B cell (primary cell): Measurements from ENCODE around the gene HDDC3. TPM values are rescaled to one million over a fixed set of nuclear protein-coding genes. Genes with fewer than 3 reads are reported as not detected.
"Not testable (repeated sequence)": the region's sequence is repeated elsewhere in the genome, so short reads cannot be mapped to it uniquely, and the experiment has no call there.

Experiments used
- ATAC-seq: fragments of 200-7000 bp; cut with Tn5 transposase; one replicate; pipeline ENCODE4 v1.10.0; 2021; ENCODE audit warnings: low read depth, mild to moderate bottlenecking, moderate number of reproducible peaks, moderate library complexity
- CTCF ChIA-PET: fragments of 350-600 bp; sonication (Branson Sonifier 250); formaldehyde crosslinking; loops from one replicate; lab custom pipeline; 2021; ENCODE audit warnings: antibody characterized with exemption, inconsistent platforms; lab: Charles Lee
- POLR2A ChIA-PET: fragments of 350-600 bp; sonication (Branson Sonifier 250); formaldehyde crosslinking; loops from one replicate; lab custom pipeline; 2021; ENCODE audit warnings: antibody characterized with exemption; lab: Charles Lee
- DNase-seq: peaks from one replicate; pipeline ENCODE4 v3.0.0; 2013
- H2AFZ ChIP-seq: 2 replicates; pipeline ENCODE4 v1.6.1; 2012; ENCODE audit warnings: mild to moderate bottlenecking, low read depth, low read length; ENCODE audit not compliant: insufficient read depth, poor library complexity, severe bottlenecking
- H3K27ac ChIP-seq, 2 donors: 1 replicate in 1 of 2; 2 replicates in 1 of 2; pipeline ENCODE4 v1.5.1; 2012 to 2013; ENCODE audit warnings: low read length in 2 of 2, mild to moderate bottlenecking in 2 of 2, moderate library complexity in 1 of 2
- H3K27me3 ChIP-seq, 4 experiments: fragments of 200-600 bp in 1 of 4; sonication (generic) in 1 of 4; replicated peaks in 1 of 4; 1 replicate in 2 of 4; 2 replicates in 2 of 4; pipeline versions ENCODE4 v1.6.1 to v1.7.0; 2013 to 2016; ENCODE audit warnings: low read length in 3 of 4, mild to moderate bottlenecking in 2 of 4, mixed read lengths in 1 of 4, moderate library complexity in 1 of 4; ENCODE audit not compliant: insufficient read depth in 4 of 4, control insufficient read depth in 3 of 4; ENCODE audit errors: control extremely low read depth in 1 of 4
- H3K36me3 ChIP-seq, 2 experiments: replicated peaks in 1 of 2; 1 replicate in 1 of 2; 2 replicates in 1 of 2; pipeline versions ENCODE4 v1.6.1 to v1.7.1; 2013; ENCODE audit warnings: low read length in 1 of 2; ENCODE audit not compliant: insufficient read depth in 2 of 2, control insufficient read depth in 1 of 2; ENCODE audit errors: control extremely low read depth in 1 of 2, extremely low read depth in 1 of 2
- H3K4me1 ChIP-seq, 2 donors: fragments of 200-600 bp in 1 of 2; sonication (generic) in 1 of 2; 1 replicate in 1 of 2; 2 replicates in 1 of 2; pipeline versions ENCODE4 v1.5.1 to v1.6.1; 2013 to 2017; ENCODE audit warnings: low read length in 2 of 2; ENCODE audit not compliant: control insufficient read depth in 2 of 2, insufficient read depth in 2 of 2
- H3K4me2 ChIP-seq: replicated peaks from 2 replicates; pipeline ENCODE3; 2012; ENCODE audit warnings: mild to moderate bottlenecking, low read depth, low read length; ENCODE audit not compliant: poor library complexity, severe bottlenecking
- H3K4me3 ChIP-seq, 5 experiments: fragments of 200-600 bp in 1 of 5; sonication (generic) in 1 of 5; 1 replicate in 3 of 5; 2 replicates in 2 of 5; pipeline versions ENCODE4 v1.5.1 to v1.7.0; 2011 to 2016; ENCODE audit warnings: low read length in 4 of 5, mild to moderate bottlenecking in 4 of 5, low read depth in 2 of 5, control low read depth in 1 of 5, moderate library complexity in 1 of 5; ENCODE audit not compliant: insufficient read depth in 1 of 5; ENCODE audit errors: control extremely low read depth in 1 of 5, extremely low read depth in 1 of 5
- H3K79me2 ChIP-seq: fragments of 200-600 bp; sonication (generic); one replicate; pipeline ENCODE4 v1.6.0; 2016; ENCODE audit warnings: low read length; ENCODE audit not compliant: control insufficient read depth, insufficient read depth
- H3K9ac ChIP-seq: fragments of 200-600 bp; sonication (generic); 2 replicates; pipeline ENCODE4 v1.6.1; 2017; ENCODE audit warnings: mild to moderate bottlenecking, low read length, moderate library complexity
- H3K9me3 ChIP-seq, 3 donors: one replicate each; pipeline versions ENCODE4 v1.6.1 to v1.7.1; 2013; ENCODE audit warnings: low read length in 2 of 3; ENCODE audit not compliant: control insufficient read depth in 2 of 3, insufficient read depth in 1 of 3; ENCODE audit errors: control extremely low read depth in 1 of 3
- H4K20me1 ChIP-seq: 2 replicates; pipeline ENCODE4 v1.6.0; 2012; ENCODE audit warnings: mild to moderate bottlenecking, low read length; ENCODE audit not compliant: insufficient read depth, control insufficient read depth, poor library complexity, severe bottlenecking
- H3K27ac Mint-ChIP-seq: one replicate; pipeline ENCODE4 v1.8.0; 2021; ENCODE audit warnings: mixed read lengths
- H3K27me3 Mint-ChIP-seq: one replicate; pipeline ENCODE4 v1.8.0; 2021; ENCODE audit warnings: mixed read lengths
- H3K4me1 Mint-ChIP-seq: one replicate; pipeline ENCODE4 v1.8.0; 2021; ENCODE audit warnings: mixed read lengths
- H3K4me3 Mint-ChIP-seq: one replicate; pipeline ENCODE4 v1.8.0; 2021; ENCODE audit warnings: mixed read lengths
- H3K9me3 Mint-ChIP-seq: one replicate; pipeline ENCODE4 v1.8.0; 2022; ENCODE audit warnings: mixed read lengths; ENCODE audit not compliant: insufficient read depth
- EZH2 ChIP-seq: IDR thresholded peaks from 2 replicates; pipeline ENCODE4 v1.6.1; 2012; ENCODE audit warnings: borderline replicate concordance, low read depth, mild to moderate bottlenecking, moderate library complexity, low read length; ENCODE audit not compliant: insufficient read depth, poor library complexity, severe bottlenecking
- WGBS: methylation state at CpG from one replicate; pipeline ENCODE4 v1.1.5; 2013; ENCODE audit warnings: missing lambda C conversion rate; ENCODE audit not compliant: insufficient coverage; 5-methylcytosine and 5-hydroxymethylcytosine counted together
- intact Hi-C: fragments of 100-400 bp; cut with micrococcal nuclease; formaldehyde crosslinking; loops from one replicate; pipeline ENCODE4 v1.10.0; 2022
- polyA plus RNA-seq: library from polyadenylated mRNA; depleted of rRNA; stranded (reverse); fragments of >200 nt; gene quantifications from 2 replicates; pipeline ENCODE4 v1.2.3, GENCODE V29; 2012
- total RNA-seq, 2 donors: library from RNA; stranded (reverse); fragments of 120-200 nt in 1 of 2; gene quantifications; 1 replicate in 1 of 2; 2 replicates in 1 of 2; pipeline versions ENCODE4 v1.2.3 to v1.2.4, GENCODE V29; 2013 to 2022
- TF ChIP-seq, protein P1 (sequence below): fragments of 200-600 bp; IDR thresholded peaks from one replicate; pipeline ENCODE4 v1.8.0; 2022; ENCODE audit warnings: antibody characterized with exemption, mild to moderate bottlenecking

The HDDC3 gene
- total and polyA plus RNA-seq, 2 donors (not counting 1 experiment from before 2014, with no cell fraction given) = 23.9 to 26.8 TPM

DNA sequence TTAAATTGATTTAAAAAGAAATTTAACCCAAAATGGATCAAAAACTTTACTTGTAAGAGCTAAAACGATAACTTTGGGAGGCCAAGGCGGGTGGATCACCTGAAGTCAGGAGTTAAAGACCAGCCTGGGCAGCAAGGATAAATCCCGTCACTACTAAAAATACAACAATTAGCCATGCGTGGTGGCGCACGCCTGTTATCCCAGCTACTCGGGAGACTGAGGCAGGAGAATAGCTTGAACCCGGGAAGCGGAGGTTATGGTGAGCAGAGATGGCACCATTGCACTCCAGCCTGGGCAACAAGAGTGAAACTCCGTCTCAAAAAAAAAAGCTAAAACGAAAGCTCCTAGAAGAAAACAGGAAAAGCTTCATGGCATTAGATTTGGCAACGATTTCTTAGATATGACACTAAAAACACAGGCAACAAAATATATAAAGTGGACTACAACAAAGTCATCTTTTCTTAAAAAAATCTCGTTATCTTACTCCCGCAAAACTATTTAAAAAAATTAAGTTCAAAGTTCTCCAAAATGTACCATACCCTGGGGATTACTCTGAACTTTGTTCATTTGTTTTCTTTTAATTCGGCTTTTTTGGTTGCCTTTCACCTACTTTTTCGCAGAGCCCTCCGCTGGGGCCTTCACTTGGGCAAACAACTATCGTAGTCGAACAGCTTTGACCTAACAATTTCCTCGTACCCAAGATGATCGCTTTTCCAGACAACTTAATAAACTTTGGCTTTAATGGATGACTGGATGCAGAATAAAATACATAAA, 2.9 kb downstream of the HDDC3 start:
- Histone ChIP-seq H4K20me1 (no peaks in the 10 kb centered on the region), H3K4me2 (peak overlapping the region; percentile 94), H3K27me3 (no peaks in the 10 kb centered on the region), H3K4me3 (peak overlapping the region; percentile 64 to 79 (median 70)), H3K9me3 (no peaks in the 10 kb centered on the region), H3K27ac (peak overlapping the region; percentile 88 to 93), H3K36me3 (no peaks in the 10 kb centered on the region), H3K4me1 (peaks cover 30 to 46% of the 10 kb centered on the region in 2 donors), H2AFZ (peak overlapping the region; percentile 77), H3K79me2 (no peaks in the 10 kb centered on the region), H3K9ac (peak overlapping the region; percentile 78)
- ChIA-PET POLR2A (interaction anchor here (0.6 to 6.9 kb wide), 3 partner anchors 27 to 542 kb away, joined by 3 to 66 read pairs (median 9); partner anchors contain the start of genes MAN2A2 and VPS33B), CTCF (interaction anchor here (1.1 to 9.5 kb wide), 6 partner anchors 7 to 609 kb away, joined by 3 to 260 read pairs (median 26); partner anchors contain the start of genes MAN2A2 and RCCD1)
- peak overlapping the region; percentile 99 for H3K27ac Mint-ChIP-seq
- intact Hi-C loops = loop anchor here (5.0 to 10.0 kb wide), 3 partner anchors 737 to 1235 kb away; partner anchors contain the start of genes AP3S2, PEX11A and WDR93
- no peak for TF ChIP-seq EZH2
- TF ChIP-seq, protein P1, sequence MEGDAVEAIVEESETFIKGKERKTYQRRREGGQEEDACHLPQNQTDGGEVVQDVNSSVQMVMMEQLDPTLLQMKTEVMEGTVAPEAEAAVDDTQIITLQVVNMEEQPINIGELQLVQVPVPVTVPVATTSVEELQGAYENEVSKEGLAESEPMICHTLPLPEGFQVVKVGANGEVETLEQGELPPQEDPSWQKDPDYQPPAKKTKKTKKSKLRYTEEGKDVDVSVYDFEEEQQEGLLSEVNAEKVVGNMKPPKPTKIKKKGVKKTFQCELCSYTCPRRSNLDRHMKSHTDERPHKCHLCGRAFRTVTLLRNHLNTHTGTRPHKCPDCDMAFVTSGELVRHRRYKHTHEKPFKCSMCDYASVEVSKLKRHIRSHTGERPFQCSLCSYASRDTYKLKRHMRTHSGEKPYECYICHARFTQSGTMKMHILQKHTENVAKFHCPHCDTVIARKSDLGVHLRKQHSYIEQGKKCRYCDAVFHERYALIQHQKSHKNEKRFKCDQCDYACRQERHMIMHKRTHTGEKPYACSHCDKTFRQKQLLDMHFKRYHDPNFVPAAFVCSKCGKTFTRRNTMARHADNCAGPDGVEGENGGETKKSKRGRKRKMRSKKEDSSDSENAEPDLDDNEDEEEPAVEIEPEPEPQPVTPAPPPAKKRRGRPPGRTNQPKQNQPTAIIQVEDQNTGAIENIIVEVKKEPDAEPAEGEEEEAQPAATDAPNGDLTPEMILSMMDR = no peak
- H3K4me3 Mint-ChIP-seq = peak overlapping the region; percentile 98
- 41% methylated on average over 17 of the region's 21 CpGs for WGBS
- H3K27me3 Mint-ChIP-seq = no peaks in the 10 kb centered on the region
- DNase-seq (no peak), ATAC-seq (no peak)
- H3K4me1 Mint-ChIP-seq = peaks cover 34% of the 10 kb centered on the region
- H3K9me3 Mint-ChIP-seq = no peaks in the 10 kb centered on the region

DNA sequence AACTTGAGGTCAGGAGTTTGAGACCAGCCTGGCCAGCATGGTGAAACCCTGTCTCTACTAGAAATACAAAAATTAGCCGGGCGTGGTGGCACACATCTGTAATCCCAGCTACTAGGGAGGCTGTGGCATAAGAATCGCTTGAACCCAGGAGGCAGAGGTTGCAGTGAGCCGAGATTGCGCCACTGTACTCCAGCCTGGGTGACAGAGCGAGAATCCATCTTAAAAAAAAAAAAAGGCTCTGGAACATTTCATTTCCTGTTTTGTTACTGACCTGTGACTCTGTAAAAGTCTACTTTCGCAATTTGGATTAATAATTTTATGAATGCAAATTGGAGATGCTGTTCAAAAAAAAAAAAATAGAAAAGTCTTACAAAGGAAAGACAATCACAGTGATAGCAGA, 4.2 kb downstream of the HDDC3 start:
- peaks cover 24 to 35% of the 10 kb centered on the region in 2 donors for H3K4me1 ChIP-seq
- H4K20me1 ChIP-seq, H3K27ac ChIP-seq, H3K9ac ChIP-seq, H3K36me3 ChIP-seq, ATAC-seq, H3K79me2 ChIP-seq, H3K4me3 ChIP-seq, POLR2A ChIA-PET, H3K9me3 Mint-ChIP-seq, H3K27me3 ChIP-seq, H3K9me3 ChIP-seq, H3K4me2 ChIP-seq, H2AFZ ChIP-seq, intact Hi-C loops, DNase-seq, H3K27ac Mint-ChIP-seq, H3K27me3 Mint-ChIP-seq: not testable (repeated sequence)
- 98% methylated on average over 6 of the region's 7 CpGs for WGBS
- H3K4me1 Mint-ChIP-seq = peaks cover 29% of the 10 kb centered on the region
- peak overlapping the region; percentile 35 for H3K4me3 Mint-ChIP-seq
- CTCF ChIA-PET = interaction anchor here (0.7 to 2.0 kb wide), 3 partner anchors 42 to 441 kb away, joined by 3 to 12 read pairs (median 4); no protein-coding TSS in a partner anchor

DNA sequence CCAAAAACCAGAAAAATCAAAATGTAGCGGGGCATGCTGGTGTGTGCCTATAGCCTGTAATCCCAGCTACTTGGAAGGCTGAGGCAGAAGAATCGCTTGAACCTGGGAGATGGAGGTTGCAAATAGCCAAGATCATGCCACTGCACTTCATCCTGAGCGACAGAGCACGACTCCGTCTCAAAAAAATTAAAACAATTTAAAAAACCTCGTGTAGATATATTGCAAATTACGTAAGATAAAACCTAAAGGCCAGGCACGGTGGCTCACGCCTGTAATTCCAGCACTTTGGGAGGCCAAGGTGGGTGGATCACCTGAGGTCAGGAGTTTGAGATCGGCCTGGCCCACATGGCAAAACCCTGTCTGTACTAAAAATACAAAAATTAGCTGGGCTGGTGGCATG, 5.6 kb downstream of the HDDC3 start:
- H3K4me2 ChIP-seq, H3K27ac ChIP-seq, H3K27me3 ChIP-seq, H3K79me2 ChIP-seq, H3K4me3 Mint-ChIP-seq, intact Hi-C loops, H4K20me1 ChIP-seq, H3K9ac ChIP-seq, H3K36me3 ChIP-seq, H2AFZ ChIP-seq, POLR2A ChIA-PET, H3K27me3 Mint-ChIP-seq, H3K4me3 ChIP-seq, H3K9me3 Mint-ChIP-seq, ATAC-seq, DNase-seq, H3K27ac Mint-ChIP-seq, H3K9me3 ChIP-seq: not testable (repeated sequence)
- CTCF ChIA-PET = interaction anchor here (1.0 to 1.4 kb wide), 3 partner anchors 8 to 41 kb away, joined by 3 to 6 read pairs (median 5); partner anchors contain the start of gene UNC45A
- H3K4me1 Mint-ChIP-seq = peaks cover 23% of the 10 kb centered on the region
- 100% methylated on average over 4 of the region's 10 CpGs for WGBS
- peaks cover 19 to 24% of the 10 kb centered on the region in 2 donors for H3K4me1 ChIP-seq
